HG02870 (cell line): Measurements from ENCODE around the gene MCHR1.
"Not testable (repeated sequence)": the region's sequence is repeated elsewhere in the genome, so short reads cannot be mapped to it uniquely, and the experiment has no call there.

Experiments used
- ATAC-seq: cut with Tn5 transposase; IDR thresholded peaks from one replicate; pipeline ENCODE4 v1.9.1; 2021; ENCODE audit warnings: mild to moderate bottlenecking, moderate library complexity; ENCODE audit not compliant: unreplicated experiment

MCHR1 gene

DNA sequence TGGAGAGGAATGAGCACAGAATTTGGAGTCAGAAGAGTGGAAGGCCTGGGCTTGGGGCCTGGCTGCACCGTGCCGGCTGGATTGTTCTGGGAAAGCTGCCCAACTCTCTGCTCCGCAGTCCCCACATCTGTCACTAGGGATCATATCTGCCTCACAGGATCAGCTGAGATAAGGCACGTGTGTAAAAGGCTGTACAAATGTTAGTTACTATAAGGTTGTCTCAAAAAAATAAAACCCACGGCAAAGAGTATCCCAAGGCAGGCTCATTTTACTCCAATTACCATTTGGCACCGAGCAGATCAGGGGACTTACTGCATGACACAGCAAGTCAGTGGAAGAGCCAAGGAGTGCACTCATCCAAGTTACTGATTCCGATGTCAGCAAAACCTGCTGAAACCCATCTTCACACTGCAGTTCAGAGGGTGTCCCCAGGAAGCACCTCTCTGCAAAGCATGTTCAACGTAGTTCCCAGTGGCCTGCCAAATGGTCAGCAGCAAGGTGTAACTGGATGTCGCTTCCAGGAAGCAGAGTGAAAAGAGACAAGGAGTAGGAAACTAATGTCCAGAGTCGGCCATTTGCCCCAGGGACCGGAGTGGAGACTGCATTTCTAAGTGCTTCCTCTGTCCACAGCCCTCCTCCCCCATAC, 24.6 kb upstream of the MCHR1 start:
- no peak for ATAC-seq

DNA sequence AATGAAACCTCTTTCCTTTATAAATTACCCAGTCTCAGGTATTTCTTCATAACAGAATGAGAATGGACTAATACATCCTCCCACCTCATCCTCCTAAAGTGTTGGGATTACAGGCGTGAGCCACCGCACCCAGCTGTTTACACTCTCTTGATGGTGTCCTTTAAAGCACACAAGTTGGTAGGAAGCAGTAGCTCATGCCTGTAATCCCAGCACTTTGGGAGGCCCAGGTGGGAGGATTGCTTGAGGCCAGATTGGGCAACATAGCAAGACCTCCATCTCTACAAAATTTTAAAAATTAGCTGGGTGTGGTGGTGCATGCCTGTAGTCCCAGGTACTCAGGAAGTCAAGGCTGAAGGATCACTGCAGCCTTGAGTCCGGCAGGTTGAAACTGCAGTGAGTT, 23.3 kb upstream of the MCHR1 start:
- ATAC-seq: not testable (repeated sequence)

DNA sequence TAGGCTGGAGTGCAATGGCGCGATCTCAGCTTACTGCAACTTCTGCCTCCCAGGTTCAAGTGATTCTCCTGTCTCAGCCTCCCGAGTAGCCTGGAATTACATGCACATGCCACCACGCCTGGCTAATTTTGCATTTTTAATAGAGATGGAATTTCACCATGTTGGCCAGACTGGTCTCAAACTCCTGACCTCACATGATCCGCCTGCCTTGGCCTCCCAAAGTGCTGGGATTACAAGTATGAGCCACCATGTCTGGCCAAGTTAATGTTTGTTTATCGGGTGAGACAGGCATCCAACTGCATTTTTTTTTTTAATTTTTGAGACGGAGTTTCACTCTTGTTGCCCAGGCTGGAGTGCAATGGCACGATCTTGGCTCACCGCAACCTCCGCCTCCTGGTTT, 22.6 kb upstream of the MCHR1 start:
- not testable (repeated sequence) for ATAC-seq

DNA sequence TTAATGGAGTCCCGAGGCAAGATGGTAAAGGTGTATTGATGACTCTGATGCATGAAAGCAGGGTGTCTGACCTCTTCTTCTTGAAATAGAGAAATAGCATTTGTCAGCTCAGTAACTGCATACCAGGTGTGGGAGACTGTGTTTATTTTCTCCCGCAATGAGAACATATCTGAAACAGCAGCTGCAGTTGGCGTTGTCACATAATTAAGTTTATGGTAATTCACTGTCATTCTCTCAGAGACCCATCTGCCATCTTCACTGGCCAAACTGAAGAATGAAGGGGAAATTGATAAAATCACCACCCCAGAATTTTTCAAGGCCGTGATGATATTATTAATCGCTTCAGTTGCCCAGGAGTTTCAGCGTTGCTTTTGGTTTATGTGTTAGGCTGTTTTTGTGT, 20.1 kb upstream of the MCHR1 start:
- ATAC-seq: no peak

DNA sequence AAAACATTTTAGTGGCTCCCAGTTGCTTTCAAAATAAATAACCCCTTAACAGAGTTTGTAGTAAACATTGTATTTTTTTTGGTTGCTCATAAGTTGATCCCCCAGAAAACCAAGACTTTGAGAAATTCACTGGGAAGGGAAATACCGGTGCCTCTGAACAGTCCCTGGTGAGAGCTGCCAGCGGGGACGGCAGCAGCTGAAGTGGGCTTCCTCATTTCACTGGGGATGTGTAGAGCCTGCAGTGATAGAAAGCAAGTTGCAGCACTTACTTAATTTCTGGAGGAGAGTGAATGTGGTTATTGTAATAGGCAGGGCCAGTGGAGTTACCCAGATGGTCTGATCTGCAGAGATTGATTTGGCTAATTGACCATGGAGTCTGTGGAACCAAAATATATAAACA, 18.6 kb upstream of the MCHR1 start:
- ATAC-seq: no peak

DNA sequence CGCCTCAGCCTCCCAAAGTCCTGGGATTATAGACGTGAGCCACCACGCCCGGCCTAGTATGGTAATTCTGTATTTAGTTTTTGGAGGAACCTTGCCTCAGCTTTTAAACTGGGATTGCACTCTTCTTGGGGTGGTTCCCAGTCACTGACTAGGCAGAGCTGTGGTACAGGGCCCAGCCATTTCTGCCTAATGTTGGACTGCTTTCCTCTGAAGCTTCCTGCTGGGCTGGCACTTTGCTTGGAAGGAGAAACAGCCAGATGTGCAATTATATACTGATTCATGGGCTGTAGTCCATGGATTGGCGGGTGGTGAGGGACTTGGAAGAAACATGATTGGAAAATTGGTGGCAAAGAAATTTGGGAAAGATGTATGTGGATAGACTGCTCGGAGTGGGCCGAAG, 17.6 kb upstream of the MCHR1 start:
- ATAC-seq: no peak

DNA sequence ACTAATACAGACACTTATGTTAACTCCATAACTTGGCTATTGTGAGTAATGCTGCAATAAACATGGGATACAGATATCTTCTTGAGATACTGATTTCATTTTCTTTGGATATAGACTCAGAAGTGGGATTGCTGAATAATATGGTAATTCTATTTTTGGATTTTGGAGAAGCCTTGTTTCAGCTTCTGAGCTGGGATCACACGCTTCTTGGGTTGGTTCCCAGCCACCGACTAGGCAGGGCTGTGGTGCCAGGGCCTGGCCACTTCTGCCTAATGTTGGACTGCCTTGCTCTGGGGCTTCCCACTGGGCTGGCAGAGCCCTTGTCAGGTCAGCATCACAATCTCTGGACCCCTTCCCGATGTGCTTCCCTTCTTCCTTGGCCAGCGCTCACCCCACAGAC, 14.0 kb upstream of the MCHR1 start:
- no peak for ATAC-seq

DNA sequence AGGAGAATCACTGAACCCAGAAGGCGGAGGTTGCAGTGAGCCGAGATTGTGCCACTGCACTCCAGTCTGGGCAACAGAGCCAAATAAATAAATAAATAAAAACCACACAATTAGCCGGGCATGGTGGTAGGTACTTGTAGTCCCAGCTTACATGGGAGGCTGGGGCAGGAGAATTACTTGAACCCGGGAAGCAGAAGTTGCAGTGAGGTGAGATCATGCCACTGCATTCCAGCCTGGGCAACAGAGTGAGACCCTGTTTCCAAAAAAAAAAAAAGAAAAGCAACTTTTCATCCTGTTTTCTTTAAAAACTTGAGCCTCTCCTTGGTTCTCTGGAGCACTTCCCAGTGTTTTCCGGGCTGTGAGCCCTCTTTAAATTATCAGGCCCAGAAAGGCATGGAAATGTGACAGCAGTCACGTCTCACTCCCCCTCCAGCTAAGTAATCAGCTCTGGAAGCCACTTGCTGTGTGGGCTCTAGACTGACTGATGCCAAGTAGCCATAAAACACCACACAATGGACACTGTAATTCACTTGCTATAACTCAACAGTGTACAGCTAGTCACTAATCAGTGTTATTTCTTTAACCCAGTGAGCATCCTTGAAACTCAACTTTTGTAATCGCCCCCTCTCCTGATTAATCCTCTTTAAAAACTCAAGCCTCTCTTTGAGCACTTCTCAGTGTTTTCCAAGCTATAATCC, 13.0 kb upstream of the MCHR1 start:
- no peak for ATAC-seq

DNA sequence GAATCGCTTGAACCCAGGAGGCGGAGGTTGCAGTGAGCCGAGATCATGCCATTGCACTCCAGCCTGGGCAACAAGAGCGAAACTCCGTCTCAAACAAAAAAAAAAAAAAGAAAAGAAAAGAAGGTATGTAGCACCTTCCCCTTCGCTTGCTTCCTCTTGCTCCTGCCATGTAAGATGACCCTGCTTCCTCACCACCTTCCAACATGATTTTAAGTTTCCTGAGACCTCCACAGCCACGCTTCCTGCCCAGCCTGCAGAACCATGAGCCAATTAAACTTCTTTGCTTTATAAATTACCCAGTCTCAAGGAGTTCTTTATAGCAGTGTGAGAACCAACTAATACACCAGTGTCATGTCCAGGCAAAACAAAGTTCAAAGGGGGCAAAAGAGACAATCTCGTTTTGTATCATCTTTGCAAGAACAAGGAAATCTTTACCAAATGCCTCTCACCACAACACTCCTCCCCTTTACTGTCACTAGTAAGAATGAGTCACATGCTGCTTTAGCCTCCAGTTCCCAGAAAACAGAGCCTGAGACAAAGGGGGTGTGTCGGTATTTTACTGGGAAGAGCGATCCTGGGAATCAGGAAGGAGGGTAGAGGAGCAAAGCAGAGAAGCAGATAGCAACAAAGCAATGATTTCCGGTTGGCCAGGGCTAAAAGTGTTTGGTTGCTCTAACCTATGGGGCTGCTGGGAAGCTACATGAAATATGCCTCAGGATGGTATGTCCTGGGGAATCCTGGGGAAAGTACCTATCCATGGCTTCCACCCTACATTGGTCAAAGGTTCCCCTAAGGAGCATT, 10.5 kb upstream of the MCHR1 start:
- no peak for ATAC-seq

DNA sequence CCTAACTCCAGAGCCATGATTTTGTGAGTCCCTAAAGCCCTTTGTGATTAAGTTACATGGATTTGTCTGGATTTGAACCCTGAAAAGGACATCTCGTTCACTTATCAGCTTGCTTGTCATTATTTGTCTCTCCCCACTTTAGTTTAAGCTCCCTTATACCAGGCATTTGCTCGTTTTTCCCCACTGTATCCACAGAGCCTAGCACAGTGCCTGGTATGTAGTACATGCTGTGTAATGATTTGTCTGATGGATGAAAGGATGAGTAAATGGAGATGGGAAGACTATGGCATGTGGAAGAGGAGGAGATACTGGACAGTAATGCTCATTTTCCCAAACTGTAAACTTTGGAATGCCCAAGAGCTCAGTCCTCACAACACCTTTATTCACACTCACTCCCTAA, 9.2 kb upstream of the MCHR1 start:
- ATAC-seq: no peak

DNA sequence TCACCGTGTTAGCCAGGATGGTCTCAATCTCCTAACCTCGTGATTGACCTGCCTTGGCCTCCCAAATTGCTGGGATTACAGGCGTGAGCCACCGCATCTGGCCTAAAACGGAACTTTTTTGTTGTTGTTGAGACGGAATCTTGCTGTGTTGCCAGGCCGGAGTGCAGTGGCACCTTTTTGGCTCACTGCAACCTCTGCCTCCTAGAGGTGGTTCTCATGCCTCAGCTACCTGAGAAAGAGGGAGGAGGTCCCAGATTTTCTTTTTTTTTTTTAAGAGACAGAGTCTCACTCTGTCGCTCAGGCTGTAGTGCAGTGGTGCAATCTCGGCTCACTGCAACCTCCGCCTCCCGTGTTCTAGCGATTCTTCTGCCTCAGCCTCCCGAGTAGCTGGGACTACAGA, 7.9 kb upstream of the MCHR1 start:
- ATAC-seq: no peak

DNA sequence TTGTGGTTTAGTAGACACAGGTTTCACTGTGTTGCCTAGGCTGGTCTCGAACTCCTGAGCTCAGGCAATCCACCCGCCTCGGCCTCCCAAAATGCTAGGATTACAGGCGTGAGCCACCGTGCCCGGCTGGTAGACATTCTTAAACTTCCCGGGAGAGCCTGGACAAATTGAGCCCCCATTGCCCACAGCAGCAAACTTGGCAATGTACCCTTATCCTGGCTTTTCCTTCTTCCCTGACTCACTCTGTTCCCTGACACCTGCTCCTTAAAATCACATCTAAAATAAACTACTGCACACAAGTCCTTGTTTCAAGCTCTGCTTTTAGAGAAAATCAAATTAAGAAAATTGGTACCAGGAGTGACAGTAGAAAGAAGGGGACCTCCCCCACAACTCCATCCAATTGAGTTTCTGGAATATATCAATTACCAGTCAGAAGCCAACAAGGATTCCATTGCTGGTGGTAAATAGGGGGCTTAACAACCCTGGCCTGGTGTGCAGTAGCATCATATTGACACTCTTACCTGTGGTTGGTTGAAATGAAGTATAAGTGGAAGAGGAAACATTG, 7.4 kb upstream of the MCHR1 start:
- ATAC-seq: no peak

DNA sequence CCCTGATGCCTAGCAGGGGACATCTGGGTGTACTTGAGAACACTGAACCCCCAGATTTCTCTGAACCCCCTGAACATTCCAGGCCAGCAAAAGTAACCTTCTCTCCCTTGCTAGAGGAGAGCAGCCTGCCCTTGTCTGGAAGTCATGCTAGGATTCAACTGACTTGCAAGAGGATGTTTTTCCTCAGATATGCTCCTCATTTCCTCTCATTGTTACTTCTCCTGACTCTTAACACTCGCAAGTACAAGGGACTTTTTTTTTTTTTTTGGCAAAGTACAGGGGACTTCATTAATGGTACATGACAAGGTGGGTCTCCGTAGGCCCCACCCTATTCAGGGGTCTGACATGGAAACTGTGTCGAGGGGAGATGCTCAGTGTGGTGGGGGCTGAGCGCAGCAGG, 6.3 kb upstream of the MCHR1 start:
- no peak for ATAC-seq

DNA sequence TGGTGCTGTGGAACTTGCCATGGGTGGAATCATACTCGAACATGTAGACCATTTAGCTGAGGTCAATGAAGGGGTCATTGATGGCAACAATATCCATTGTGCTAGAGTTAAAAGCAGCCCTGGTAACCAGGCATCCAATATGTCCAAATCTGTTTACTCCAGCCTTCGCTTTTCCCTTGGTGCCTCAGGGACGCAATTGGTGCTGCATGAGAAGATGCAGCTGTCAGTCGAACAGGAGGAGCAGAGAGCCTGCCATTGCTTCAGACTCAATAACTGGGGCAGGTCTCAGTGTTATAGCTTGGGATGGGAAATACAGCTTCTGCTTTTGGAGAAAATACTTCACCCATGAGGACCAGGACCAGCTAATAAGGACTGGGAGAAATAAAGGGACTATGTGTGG, 5.0 kb upstream of the MCHR1 start:
- ATAC-seq: no peak

DNA sequence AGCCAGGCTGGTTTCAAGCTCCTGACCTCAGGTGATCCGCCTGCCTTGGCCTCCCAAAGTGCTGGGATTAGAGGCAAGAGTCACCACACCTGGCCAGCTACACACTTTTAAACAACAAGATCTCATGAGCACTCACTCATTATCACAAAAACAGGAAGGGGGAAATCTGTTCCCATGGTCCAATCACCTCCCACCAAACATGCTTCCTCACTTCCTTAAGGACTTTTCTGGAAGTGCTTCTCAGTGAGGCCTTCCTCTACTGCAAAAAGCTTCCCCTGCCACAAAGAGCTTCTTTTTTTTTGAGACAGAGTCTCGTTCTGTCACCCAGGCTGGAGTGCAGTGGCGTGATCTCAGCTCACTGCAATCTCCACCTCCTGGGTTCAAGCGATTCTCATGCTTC, 3.1 kb upstream of the MCHR1 start:
- not testable (repeated sequence) for ATAC-seq

DNA sequence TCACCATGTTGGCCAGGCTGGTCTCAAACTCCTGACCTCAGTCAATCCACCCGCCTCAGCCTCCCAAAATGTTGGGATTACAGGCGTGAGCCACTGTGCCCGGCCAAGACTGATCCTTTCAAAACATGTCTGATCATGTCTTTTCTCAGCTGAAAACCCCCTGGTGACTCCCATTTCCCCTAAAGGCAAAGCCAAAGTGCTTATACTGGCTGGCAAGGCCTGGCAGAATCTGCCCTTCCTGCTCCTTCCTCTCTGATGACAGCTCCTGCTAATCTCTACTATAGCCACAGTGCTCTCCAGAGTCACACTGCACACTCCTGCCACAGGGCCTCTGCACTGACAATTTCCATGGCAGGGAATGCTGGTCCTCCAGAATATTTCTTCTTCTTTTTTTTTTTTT, 2.6 kb upstream of the MCHR1 start:
- ATAC-seq: no peak

DNA sequence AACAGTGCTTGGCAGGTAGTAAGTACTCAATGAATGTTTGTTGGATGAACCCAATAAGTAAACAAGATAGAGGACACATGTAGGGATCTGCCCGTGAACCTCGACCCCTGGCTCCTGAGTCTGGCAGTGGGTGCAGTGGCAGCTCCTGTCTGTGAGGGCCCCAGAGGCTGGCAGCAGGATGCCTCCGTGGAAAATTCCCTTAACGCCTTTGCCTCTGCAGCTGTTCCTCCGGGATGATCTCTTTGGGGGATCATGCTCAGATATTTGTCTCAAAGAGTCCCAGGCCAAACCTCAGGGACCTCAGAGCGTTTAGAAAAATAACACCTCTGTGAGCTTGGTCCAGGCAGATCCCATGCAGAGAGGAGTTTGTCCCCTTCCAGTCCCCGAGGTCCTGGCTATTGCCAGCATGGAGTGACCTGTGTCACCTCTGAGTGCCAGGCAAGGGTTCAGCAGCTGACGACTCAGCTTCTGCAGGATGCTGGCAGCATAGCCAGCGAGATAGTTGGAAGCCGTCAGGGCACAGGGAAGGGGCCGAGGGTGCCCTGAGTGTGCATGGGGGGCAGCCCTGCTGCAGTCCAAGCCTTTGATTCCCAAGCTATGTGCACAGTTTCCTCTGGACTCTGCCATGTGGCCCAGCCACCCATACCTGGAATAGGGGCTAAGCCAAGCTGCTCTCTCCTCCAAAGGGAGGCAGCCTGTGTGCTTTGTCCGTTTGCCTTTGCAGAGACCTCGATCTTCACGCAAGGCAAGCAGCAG, 613 bp upstream of the MCHR1 start:
- ATAC-seq: no peak

DNA sequence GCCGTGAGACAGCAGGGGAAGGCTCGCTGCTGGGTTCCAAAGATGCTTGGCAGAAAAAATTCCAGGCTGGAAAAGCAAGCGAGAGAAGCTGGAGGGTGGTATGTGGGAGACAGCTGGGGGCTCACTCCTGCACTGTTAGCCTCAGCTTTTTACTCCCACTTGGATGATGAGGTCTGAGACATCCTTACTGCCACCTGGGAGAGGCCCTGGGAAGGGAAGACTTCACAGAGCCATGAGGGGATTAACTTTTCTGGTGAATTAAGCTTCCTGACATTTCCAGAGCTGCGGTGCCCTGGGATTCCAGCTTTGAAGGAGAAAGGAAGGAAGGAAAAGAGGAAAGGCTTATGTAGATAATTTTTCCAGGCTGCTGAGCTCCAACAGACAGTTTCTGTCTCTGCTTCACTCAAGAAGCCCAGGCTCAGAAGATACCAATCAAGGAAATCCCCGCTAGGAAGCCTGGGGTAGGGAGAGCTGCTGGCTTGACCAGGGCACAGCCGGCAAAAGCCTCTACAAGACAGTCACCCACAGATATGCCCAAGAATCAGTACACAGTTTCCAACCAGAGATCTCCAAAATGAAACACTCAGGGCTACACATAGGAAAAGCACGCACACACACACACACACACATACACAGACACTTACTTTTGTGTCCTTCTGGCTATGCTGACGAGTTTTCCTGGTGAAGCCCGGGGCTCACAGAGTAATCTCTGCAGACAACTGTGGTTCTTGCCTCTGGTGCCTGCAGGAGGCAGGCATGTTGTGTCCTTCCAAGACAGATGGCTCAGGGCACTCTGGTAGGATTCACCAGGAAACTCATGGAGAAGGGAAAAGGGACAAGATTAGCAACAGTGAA, 907 bp downstream of the MCHR1 start:
- ATAC-seq: no peak

DNA sequence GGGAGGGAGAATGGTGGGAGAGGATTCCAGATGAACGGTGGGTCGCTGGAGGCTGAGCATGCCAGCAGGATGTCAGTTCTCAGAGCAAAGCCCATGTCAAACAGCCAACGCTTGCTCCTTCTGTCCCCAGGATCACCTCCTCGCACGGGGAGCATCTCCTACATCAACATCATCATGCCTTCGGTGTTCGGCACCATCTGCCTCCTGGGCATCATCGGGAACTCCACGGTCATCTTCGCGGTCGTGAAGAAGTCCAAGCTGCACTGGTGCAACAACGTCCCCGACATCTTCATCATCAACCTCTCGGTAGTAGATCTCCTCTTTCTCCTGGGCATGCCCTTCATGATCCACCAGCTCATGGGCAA, 1.5 kb downstream of the MCHR1 start:
- no peak for ATAC-seq

DNA sequence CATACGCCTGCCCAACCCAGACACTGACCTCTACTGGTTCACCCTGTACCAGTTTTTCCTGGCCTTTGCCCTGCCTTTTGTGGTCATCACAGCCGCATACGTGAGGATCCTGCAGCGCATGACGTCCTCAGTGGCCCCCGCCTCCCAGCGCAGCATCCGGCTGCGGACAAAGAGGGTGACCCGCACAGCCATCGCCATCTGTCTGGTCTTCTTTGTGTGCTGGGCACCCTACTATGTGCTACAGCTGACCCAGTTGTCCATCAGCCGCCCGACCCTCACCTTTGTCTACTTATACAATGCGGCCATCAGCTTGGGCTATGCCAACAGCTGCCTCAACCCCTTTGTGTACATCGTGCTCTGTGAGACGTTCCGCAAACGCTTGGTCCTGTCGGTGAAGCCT, 2.2 kb downstream of the MCHR1 start:
- no peak for ATAC-seq
